ENCODE measurements around the gene MMP28. TPM values are rescaled to one million over a fixed set of nuclear protein-coding genes. Genes with fewer than 3 reads are reported as not detected.

Gene MMP28
- total RNA-seq, 4 donors from 2014 or later = 104 to 368 (median 128) TPM

GRCh38 chr17:35743626-35744328 is 51.7 kb downstream of the MMP28 start:
- peaks cover 0 to 7% (median 5%) of the 10 kb centered on the region in 4 donors for H3K4me1 ChIP-seq
- H3K27ac ChIP-seq = no peak overlapping the region
- no peak for DNase-seq
- TF ChIP-seq POLR2A (IDR thresholded peaks at IDR 0.05) (no peak), EP300 (IDR thresholded peaks at IDR 0.05; ENCODE audit: low read depth) (no peak), CTCF (IDR thresholded peaks at IDR 0.05) (no peak), POLR2AphosphoS5 (IDR thresholded peaks at IDR 0.05) (no peak)
- intact Hi-C loops (cut with DNase I; ENCODE audit: low total_unique reads) (loop anchor here (10.0 kb wide), 2 partner anchors 49 to 129 kb away; no protein-coding TSS in a partner anchor), in situ Hi-C loops (cut with MboI; ENCODE audit: low pct_ligation_motif_present in 1 of 4, low pct_unique_long_range_greater_than_20kb in 1 of 4, low sequenced_read_pairs in 3 of 4) (loop anchor here (10.0 to 25.0 kb wide), 4 partner anchors 131 to 606 kb away; partner anchors contain the start of genes NLE1 (in 1 of the 4) and UNC45B (in 1 of the 4))
- H3K36me3 ChIP-seq = no peaks in the 10 kb centered on the region
- H3K27me3 ChIP-seq = peaks cover 48% of the 10 kb centered on the region
- 51 to 80% methylated on average over 1 to 7 of the region's 7 CpGs for whole genome bisulfite sequencing, 2 donors (ENCODE audit: low coverage in 1 of 2)
- H3K9me3 ChIP-seq = no peaks in the 10 kb centered on the region
- H3K4me3 ChIP-seq = no peak overlapping the region

GRCh38 chr17:35742896-35743477 is 52.5 kb downstream of the MMP28 start:
- H3K27me3 ChIP-seq = peaks cover 43% of the 10 kb centered on the region
- no peak for DNase-seq
- in situ Hi-C loops (cut with MboI; ENCODE audit: low pct_ligation_motif_present in 1 of 4, low pct_unique_long_range_greater_than_20kb in 1 of 4, low sequenced_read_pairs in 3 of 4) = loop anchor here (10.0 to 25.0 kb wide), 4 partner anchors 131 to 606 kb away; partner anchors contain the start of genes NLE1 (in 1 of the 4) and UNC45B (in 1 of the 4)
- peaks cover 0 to 7% (median 5%) of the 10 kb centered on the region in 4 donors for H3K4me1 ChIP-seq
- 67 to 80% methylated on average over 1 to 7 of the region's 7 CpGs for WGBS, 2 donors (ENCODE audit: low coverage in 1 of 2)
- H3K4me3 ChIP-seq = no peak overlapping the region
- no peak overlapping the region for H3K27ac ChIP-seq
- no peaks in the 10 kb centered on the region for H3K9me3 ChIP-seq
- TF ChIP-seq CTCF (IDR thresholded peaks at IDR 0.05) (no peak), POLR2A (IDR thresholded peaks at IDR 0.05) (no peak), EP300 (IDR thresholded peaks at IDR 0.05; ENCODE audit: low read depth) (no peak), POLR2AphosphoS5 (IDR thresholded peaks at IDR 0.05) (no peak)
- intact Hi-C loops (cut with DNase I; ENCODE audit: low total_unique reads) = loop anchor here (10.0 kb wide), 2 partner anchors 48 to 128 kb away; no protein-coding TSS in a partner anchor
- no peaks in the 10 kb centered on the region for H3K36me3 ChIP-seq

GRCh38 chr17:35742496-35742895 is 52.9 kb downstream of the MMP28 start:
- no peaks in the 10 kb centered on the region for H3K36me3 ChIP-seq
- intact Hi-C loops (cut with DNase I; ENCODE audit: low total_unique reads) = loop anchor here (10.0 kb wide), 2 partner anchors 48 to 128 kb away; no protein-coding TSS in a partner anchor
- H3K9me3 ChIP-seq = no peaks in the 10 kb centered on the region
- in situ Hi-C loops (cut with MboI; ENCODE audit: low pct_ligation_motif_present in 1 of 4, low pct_unique_long_range_greater_than_20kb in 1 of 4, low sequenced_read_pairs in 3 of 4) = loop anchor here (10.0 to 25.0 kb wide), 4 partner anchors 130 to 605 kb away; partner anchors contain the start of genes NLE1 (in 1 of the 4) and UNC45B (in 1 of the 4)
- no peak overlapping the region for H3K4me3 ChIP-seq
- H3K27ac ChIP-seq = no peak overlapping the region
- DNase-seq = no peak
- 71 to 79% methylated on average over 5 to 7 of the region's 7 CpGs for WGBS, 2 donors (ENCODE audit: low coverage in 1 of 2)
- TF ChIP-seq CTCF (IDR thresholded peaks at IDR 0.05) (no peak), EP300 (IDR thresholded peaks at IDR 0.05; ENCODE audit: low read depth) (no peak), POLR2A (IDR thresholded peaks at IDR 0.05) (no peak), POLR2AphosphoS5 (IDR thresholded peaks at IDR 0.05) (no peak)
- H3K27me3 ChIP-seq = peaks cover 43% of the 10 kb centered on the region
- peaks cover 0 to 7% (median 5%) of the 10 kb centered on the region in 4 donors for H3K4me1 ChIP-seq

Data from transverse colon (tissue), 4 donors.